ENCODE results near the gene PRKACA.

DNA sequence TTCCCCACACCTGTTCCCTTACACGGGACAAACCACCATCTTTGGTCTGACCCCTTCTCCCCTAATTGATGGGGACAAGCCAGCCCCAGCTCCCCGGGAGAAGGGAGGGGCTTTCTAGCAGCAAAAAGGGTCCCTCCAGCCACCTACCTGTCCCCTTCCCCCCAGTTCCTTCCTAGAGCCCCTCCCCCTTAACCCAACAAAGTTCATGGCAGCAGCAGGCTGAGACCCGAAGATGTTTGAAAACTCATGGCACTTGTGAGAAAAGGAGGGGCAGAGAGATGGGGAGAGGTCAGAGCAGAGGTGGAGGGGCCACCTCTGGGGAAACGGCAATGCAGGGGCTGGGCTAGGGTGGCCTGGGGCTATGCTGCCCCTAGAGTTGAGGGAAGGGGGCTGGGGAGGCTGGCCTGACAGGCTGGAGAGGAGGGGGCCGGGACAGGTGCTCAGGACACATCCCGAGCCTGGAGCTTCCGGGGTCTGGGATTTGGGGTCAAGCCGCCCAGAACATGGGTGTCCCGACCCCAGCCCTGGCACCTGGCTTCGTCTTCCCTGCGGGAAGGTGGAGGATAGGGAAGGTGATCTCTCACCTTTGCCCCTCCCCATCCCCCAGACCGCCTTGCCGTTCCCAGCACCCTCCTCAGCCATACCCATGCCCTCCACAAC lies 31.3 kb upstream of the PRKACA start:
- TF ChIP-seq, protein P1, sequence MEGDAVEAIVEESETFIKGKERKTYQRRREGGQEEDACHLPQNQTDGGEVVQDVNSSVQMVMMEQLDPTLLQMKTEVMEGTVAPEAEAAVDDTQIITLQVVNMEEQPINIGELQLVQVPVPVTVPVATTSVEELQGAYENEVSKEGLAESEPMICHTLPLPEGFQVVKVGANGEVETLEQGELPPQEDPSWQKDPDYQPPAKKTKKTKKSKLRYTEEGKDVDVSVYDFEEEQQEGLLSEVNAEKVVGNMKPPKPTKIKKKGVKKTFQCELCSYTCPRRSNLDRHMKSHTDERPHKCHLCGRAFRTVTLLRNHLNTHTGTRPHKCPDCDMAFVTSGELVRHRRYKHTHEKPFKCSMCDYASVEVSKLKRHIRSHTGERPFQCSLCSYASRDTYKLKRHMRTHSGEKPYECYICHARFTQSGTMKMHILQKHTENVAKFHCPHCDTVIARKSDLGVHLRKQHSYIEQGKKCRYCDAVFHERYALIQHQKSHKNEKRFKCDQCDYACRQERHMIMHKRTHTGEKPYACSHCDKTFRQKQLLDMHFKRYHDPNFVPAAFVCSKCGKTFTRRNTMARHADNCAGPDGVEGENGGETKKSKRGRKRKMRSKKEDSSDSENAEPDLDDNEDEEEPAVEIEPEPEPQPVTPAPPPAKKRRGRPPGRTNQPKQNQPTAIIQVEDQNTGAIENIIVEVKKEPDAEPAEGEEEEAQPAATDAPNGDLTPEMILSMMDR (conservative IDR thresholded peaks at IDR 0.05) = no peak
- TF ChIP-seq ZFX (IDR thresholded peaks at IDR 0.05) = no peak

Measured in C4-2B (cell line).